ENCODE data around the gene TMEM165.

Gene TMEM165

GRCh38 chr4:55458611-55459010, 62.9 kb downstream of the TMEM165 start:
- no peak for DNase-seq (ENCODE audit: low read depth)

DNA sequence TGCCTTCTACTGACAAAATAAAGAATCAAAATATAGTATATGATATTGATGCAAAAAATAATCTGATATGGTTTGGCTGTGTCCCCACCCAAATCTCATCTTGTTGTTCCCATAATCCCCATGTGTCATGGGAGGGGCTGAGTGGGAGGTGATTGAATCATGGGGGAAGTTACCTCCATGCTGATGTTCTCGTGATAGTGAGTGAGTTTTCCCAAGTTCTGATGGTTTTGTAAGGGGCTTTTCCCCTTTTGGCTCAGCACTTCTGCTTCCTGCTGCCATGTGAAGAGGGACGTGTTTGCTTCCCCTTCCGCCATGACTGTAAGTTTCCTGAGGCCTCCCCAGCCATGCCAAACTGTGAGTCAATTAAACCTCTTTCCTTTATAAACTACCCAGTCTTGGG, 70.2 kb downstream of the TMEM165 start:
- no peak for DNase-seq (ENCODE audit: low read depth)

DNA sequence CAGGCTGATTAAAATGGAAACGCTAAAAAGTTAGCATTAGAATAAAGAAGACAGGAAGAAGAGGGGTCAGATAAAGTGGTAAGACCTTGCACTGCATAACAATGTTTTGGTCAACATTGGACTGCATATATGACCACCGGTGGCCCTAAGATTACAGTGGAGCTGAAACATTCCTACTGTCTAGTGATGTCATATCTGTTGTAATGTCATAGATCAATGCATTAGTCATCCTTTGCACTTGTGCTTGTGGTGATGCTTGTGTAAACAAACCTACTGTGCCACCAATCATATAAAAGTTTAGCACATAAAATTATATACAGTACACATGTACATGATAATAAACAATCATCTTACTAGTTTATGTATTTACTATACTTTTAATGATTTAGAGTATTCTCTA, 73.0 kb downstream of the TMEM165 start:
- no peak for DNase-seq (ENCODE audit: low read depth)

DNA sequence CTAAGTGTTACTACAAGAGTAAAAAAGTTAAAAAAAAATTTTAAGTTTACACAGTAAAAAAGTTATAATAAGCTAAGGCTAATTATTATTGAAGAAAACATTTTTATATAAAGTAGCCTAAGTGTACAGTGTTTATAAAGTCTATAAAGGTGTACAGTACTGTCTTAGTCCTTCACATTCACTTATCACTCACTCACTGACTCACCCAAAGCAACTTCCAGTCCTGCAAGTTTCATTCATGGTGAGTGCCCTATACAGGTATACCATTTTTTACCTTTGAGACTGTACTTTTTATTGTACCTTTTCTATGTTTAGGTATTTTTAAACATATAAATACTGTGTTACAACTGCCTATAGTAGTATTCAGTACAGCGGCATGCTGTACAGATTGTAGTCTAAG, 74.2 kb downstream of the TMEM165 start:
- no peak for DNase-seq (ENCODE audit: low read depth)
